M059J (cell line): ENCODE data around the gene FILIP1. TPM values are rescaled to one million over a fixed set of nuclear protein-coding genes. Genes with fewer than 3 reads are reported as not detected.

ENCODE experiments used
- DNase-seq: peaks from one replicate; pipeline ENCODE4 v3.0.0-alpha.2; 2012; ENCODE audit warnings: low read depth
- total RNA-seq: library from RNA; depleted of rRNA; stranded (reverse); fragments of >200 nt; shearing (Covaris generic); gene quantifications from 2 replicates; pipeline ENCODE4 v1.2.3, GENCODE V29; 2014; rRNA removed

Gene FILIP1, protein sequence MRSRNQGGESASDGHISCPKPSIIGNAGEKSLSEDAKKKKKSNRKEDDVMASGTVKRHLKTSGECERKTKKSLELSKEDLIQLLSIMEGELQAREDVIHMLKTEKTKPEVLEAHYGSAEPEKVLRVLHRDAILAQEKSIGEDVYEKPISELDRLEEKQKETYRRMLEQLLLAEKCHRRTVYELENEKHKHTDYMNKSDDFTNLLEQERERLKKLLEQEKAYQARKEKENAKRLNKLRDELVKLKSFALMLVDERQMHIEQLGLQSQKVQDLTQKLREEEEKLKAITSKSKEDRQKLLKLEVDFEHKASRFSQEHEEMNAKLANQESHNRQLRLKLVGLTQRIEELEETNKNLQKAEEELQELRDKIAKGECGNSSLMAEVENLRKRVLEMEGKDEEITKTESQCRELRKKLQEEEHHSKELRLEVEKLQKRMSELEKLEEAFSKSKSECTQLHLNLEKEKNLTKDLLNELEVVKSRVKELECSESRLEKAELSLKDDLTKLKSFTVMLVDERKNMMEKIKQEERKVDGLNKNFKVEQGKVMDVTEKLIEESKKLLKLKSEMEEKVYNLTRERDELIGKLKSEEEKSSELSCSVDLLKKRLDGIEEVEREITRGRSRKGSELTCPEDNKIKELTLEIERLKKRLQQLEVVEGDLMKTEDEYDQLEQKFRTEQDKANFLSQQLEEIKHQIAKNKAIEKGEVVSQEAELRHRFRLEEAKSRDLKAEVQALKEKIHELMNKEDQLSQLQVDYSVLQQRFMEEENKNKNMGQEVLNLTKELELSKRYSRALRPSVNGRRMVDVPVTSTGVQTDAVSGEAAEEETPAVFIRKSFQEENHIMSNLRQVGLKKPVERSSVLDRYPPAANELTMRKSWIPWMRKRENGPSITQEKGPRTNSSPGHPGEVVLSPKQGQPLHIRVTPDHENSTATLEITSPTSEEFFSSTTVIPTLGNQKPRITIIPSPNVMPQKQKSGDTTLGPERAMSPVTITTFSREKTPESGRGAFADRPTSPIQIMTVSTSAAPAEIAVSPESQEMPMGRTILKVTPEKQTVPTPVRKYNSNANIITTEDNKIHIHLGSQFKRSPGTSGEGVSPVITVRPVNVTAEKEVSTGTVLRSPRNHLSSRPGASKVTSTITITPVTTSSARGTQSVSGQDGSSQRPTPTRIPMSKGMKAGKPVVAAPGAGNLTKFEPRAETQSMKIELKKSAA (N-terminal part only)
- total RNA-seq: 0.81 and 1.3 TPM in 2 replicates

DNA sequence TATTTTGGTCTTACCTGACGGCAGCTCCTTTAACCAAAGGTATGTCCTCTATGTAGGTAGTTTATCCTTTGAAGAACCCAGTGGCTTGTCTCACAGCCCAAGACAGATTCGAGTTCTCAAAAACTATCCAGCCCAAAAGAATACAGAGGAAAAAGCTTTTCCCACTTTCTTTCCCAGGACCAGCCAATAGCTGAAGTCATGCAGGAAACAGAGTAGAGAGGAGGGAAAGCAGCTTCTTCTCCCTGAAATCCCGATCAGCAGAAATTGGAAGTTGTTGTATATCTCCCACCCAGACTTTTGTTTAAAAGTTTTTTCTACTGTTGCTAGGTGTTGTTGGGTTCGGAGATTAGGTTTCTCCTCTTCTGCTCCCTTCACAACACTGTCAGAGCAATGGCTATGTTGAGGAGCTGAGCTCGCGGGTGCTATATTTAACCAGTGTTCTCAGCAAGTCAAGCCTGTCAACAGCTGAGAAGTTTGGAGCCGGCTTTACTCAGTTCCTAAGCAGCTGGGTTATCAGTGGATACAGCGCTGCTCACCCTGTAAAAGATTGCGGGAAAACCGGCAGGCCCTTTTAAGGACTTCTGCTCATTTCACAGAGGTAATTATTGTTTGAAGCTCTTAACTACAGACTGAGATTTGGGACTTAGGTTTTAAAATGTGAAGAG, at the start of gene FILIP1:
Gene FILIP1 (minus strand): TSS at position 401 of the 665 bp plus-strand sequence. CDS start 78,828 bp downstream, outside the sequence.
- peak; percentile 53 for DNase-seq

DNA sequence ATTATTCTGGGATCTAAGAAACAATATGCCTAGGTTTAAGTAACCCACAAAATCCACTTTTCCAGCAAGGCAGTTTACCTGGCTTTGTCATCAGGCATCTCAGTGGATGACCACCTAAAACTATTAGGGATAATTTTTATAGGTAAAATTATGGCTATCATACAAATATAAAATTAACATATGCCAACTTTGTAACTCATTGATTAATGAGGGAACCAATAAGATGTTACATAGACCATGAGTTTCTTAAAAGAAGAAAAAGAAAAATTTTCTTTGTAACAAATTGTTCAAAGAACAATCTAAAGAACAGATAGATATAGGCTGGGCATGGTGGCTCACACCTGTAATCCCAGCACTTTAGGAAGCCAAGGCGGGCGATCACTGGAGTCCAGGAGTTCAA, 49.7 kb upstream of the FILIP1 start:
- DNase-seq: no peak

DNA sequence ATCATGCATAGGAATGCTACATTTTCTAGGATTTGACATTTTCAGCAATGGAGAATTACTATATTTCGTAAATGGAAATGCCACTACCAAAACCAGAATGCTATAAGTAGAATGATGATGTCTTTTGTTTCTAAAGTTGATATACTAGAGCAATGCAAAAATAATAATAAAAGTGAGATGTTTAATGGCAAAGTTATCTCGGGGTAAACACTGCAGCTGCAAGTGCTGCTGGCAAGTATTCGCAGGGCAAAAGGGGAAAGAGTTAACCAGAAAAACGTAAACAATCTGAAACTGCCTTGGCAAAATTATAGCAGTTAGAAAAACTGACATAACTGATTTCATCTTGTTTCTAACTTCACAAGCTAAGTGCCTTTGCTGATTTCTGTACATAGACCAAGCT, 45.5 kb upstream of the FILIP1 start:
- DNase-seq: no peak

DNA sequence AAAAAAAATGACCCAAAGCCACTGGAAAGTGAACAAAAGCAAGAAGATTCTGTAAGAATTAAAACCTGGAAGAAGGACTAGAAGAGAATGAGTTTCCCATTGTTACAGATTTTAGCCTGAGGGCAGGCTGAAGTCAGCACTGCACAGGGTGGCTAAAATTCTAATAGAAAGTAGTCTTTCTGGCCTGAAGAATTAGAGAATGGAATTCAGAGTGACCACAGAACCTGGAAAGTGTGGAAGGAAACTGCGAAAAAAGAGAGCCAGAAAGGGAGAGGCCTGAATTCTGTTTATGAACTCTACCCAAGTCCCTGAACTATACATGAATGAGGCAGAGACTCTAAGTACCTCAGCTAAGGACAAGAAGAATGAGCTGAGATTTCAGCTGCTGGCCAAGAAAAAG, 38.9 kb upstream of the FILIP1 start:
- peak; percentile 96 for DNase-seq

DNA sequence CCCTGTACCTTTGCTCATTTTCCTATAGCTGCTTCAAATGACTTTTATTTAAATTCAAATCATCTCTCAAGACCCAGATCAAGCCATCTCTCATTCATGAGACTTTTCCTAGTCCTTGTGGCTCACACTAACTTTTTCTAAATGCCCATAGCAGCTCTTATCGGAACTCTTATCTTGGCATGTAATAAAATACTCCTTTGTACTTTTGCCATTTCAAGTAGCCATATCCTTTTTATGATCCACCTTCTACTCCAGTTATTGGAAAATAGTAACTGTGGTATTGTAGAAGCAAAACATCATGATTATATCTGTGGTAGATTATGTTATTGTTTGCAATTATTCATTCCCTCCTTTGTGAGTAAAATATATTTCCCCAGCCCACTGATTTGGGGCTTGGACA, 37.6 kb upstream of the FILIP1 start:
- no peak for DNase-seq

DNA sequence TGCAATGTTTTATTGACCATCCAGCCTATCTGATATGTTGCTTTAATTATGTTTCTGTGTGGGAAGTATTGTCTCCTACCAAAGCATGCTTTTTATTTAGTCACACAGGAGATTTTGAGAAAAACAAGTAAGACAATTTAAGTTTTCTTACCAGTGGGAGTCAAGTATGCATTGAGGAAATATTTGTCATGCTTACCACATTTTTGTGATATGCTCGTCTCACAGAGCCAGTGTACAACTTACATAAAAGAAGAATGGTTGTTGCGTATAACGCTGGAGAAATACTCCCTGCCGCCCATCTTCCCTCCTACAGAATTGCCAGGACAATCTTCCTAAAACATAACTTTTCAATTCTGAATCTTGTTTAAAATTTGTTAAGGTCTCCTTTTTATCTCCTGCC, 37.1 kb upstream of the FILIP1 start:
- no peak for DNase-seq

DNA sequence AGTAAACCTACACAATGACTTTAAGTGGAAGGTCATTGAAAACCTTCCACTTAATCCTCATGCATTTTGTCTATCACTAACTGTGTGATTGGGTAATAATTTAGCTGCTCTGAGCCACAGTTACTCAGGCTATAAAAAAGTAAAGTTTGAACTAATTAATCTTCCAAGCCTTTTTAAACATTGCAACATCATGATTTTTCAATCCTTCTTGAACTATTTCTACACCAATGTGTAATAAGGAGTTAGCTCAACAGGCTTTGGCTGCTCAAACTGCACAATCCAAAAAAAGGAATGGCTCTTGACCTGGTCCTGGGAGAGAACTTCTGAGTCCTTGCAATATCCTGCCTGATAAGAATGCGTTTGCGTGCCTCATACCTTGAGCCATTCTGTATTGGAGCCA, 34.8 kb upstream of the FILIP1 start:
- DNase-seq: peak; percentile 7

DNA sequence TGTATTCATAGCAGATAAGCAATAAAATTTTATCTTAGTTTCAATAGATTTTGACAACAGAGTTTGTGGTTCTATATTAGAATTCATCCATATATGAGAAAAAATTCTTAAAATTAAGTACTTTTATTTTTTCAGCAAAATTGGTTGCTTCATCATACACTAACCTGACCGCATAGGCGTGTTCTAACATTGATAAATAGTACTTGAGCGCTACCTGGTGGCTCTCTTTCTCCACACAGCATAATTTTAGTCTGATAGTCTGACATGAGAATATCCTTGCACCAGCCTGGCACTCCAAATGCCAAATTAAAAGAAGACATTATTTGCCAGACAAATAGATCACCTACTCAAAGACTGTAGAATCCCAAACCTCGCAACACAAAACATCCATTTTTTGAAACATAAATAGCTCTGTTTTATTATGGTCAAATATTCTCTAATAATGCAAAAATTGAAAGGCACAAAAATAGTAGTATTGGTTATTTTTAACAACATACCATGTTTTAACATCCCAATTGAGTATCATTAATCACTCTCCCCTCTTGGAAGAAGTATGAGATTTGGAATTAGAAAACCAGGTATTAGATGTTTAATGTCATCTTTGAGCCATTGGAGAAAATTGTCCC, 33.0 kb upstream of the FILIP1 start:
- peak; percentile 74 for DNase-seq

DNA sequence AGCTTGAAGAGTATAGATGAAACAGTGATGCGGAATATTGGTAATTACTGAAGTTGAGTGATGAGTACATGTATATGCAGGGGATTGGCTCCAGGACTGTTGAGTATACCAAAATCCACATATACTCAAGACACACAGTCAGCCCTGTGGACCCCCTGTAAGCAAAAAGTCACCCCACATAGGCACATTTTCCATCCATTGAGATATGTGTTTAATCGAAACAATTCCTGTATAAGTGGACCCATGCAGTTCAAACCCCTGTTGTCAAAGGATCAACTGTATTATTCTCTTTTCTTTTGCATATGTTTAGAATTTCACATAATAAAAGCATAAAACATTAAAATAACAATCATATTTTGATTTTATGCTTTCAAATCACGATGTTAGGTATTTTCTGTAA, 32.1 kb upstream of the FILIP1 start:
- DNase-seq: no peak

DNA sequence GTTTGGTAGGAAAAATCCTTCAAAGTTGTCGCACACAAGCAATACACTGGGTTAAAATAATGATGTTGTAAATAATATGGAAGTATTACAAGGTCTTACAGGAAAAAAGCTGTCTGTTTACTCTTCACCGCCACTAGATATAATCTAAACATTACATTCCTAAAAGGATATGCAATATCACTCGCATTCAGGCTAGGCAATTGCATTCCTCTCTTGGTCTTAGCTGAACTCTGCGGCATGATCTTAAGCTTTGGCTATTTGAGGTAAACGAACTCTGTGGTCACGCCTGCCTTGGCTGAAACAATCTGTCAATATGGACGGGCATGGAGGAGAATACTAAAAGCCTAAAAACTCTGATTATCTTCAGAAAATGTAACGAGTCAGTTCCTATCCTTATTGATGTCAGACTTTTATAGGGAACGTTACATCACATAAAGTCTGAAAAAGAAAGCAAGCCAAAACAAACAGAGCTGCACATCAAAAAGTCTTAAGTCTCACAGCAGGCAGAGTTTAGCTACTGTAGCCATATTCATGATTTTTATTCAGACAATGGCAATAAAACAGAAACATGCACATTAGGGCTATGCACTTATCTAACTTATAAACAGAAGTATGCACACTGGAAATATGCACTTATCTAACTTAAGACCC, 30.8 kb upstream of the FILIP1 start:
- DNase-seq: peak; percentile 97

DNA sequence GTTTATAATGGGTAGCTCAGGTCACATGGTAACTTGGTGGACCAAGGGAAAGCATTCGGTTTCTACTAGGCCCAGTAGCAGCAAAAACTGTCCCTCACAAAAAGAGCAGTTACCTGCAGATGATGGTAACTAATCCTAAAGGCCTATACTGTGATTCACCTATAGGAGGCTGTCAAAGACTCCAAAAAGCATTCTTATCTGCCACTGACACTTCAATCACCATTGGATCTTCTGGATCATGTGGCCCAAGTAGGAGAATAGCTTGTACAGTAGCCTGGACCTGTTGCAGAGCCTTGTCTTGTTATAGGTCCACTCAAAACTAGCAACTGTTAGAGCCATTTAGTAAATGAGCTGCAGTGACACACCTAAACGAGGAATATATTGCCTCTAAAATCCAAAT, 23.2 kb upstream of the FILIP1 start:
- no peak for DNase-seq

DNA sequence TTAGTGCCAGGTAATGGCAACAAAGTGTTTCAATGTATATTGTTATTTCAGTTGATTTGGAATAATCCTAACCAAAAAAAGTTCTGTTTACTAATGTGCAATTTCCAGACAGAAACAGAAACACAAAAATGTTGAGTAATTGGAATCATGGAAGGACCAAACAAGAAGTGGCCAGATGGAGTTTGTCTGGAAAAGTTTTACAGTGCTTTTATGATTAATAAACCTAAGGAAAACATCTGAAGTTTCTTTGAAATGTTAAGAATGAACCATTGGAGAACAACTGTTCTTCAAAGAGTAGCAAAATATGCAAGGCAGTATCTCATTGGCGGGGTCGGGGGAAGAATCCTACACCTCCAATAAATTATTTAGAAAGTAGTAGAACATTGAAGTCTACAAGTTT, 19.0 kb upstream of the FILIP1 start:
- no peak for DNase-seq

DNA sequence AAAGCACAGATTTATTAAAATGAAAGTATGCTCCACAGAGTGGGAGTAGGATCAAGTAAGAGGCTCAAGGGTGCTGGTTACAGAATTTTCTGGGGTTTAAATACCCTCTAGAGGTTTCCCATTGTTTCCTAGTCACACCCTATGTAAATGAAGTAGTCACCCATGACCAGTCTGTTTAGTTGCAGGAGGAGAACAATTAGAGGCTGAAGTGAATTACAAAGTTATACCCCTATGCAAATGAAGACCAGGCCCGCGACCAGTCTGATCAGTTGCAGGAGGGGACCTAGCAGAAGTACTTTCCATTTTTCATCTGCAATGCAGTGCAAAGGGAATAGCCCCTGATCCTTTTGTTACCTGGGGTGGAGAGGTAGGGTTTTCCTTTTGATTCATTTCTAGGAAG, 11.8 kb upstream of the FILIP1 start:
- DNase-seq: no peak

DNA sequence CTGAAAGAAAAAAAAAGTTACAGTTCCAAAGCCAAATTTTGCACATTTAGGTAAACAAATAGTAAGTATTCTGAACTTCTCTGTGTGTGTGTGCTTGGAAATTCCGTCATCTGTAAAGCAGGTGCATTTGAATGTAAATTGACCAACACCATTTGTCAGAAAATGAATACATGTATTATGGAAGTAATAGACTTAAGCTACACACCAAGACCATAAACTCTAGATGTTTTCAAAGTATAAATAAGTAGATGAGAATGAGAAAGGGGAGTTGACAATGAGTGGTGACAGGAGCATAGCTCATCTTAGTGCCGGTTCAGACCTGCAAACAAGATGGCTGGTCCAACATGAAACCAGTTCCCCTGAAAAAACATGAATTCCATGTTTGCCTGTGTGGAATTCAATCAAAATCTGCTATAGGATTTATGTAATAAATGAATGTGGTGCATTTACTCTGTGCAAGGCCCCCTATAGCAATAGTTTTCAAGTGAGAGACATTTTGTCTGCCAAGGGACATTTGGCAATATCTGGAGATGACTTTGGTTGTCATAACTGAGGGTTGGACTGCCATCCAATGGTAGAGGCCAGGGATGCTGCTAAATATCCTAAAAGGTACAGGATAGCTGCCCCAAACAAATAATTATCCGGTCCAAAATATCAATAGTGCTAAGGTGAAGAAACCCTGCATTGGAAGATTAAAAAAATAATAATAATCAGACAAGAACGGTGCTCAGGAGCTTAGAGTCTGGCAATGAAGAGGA, 11.0 kb upstream of the FILIP1 start:
- peak; percentile 56 for DNase-seq

DNA sequence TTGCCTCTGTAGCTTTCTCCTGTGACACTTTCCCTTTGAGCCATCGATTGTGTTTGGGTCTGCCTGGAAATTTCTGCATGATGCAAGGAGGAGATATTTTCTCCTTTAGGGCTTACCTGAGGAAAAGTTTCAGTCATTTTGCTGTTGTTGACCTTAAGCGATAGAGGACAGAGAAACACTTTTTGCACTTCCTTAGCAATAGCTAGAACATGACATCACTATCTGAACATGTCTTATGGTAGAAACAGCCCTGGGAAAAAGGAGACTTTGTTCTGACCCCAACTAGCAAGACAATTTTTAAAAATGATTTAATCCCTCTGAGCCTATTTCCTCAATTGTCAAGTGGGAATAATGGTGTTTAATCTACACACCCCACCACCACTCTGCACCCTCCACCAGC, 9.7 kb upstream of the FILIP1 start:
- DNase-seq: no peak

DNA sequence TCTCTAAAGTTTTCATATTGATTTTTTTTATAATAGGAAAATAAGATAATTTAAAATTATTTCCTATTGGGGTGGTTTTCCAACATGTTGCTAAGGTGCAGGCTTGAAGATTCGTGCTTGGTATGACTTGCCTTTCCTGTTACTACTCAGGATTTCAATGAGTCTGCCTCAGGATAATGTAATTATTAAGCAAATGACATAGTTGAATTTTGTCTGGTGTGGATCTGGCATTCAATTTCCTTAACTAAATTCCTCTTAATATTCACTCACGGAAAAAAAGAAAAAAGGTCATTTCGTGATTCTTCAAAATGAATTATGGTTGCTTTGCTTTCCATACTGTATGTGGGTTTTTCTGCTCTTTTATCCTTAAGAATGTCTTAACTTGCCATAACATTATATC, 9.3 kb upstream of the FILIP1 start:
- DNase-seq: no peak

DNA sequence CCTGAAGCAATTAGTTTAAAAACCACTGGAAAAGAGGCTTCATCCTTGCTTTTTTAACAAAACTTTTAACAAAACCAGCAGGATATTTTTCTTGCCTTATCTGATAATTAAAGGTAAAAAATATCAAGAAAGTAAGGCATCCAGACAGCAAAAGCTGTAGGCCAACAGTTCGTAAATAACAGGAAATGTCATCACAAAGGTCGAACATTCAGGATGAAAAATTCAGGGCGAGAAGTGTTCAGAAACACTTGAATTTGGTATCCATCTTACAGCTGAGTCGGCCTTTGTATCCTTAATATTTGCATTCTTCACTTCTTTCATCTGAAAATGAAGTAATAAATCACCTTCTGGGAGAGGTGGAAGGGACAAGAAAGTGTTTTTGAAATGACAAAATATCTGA, 8.2 kb upstream of the FILIP1 start:
- no peak for DNase-seq

DNA sequence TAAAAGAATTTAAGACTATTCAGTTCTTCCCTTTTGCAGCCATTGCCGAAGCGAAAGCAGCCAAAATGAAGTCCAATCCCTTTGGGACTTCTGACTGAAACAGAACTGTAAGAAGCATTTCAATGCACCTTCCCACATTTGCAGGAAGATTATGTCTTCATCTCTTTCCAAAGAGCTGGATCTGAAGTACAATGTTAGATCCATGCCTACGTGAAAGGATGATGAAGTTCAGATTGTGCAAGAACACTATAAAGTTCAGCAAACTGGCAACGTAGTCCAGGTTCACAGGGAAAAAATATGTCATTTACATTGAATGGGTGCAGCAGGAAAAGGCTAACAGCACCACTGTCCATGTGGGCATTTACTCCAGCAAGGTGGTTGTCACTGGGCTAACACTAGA, 6.0 kb upstream of the FILIP1 start:
- DNase-seq: no peak

DNA sequence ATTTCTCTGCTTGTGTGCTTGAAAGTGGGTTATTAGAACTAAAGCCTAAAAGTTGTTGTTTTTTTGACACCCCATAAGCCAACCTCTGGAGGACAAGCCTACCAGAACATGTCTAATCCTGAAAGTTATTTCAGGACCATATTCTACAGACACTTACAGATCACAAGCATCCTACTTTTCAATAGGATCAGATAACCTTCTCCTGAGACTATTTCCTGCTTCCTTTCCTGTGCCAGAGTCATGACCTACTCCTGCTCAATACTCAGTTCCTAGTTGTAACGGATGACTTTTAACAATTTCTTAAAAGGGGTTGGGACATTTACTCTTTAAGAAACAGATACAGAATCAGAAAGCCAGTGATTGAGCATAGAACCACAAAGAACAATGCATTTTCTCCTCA, 5.3 kb upstream of the FILIP1 start:
- no peak for DNase-seq

DNA sequence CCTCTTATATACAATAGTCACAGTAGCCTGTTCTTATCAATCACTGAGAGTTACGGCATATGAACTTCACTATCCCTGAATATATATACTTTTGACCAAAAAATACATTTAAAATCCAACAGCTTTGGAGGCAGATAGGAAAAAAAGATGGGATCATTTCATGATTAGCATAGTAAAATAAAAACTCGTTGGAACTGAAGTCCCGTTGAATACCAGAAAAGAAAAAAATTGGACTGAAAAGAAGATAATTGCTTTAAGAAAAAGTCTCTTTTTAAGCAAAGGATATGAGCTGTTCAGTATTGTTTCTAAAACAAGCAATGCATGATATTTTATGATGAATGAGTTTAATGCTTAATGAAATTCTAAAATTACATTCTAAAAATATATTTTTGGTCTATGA, 4.4 kb upstream of the FILIP1 start:
- DNase-seq: no peak
